GM19099 (cell line): ENCODE data around the gene UBE2Q1.

ENCODE experiments used
- POLR2A ChIP-seq: IDR thresholded peaks from 3 replicates; pipeline ENCODE4 v1.6.1; 2011; ENCODE audit warnings: low read depth; ENCODE audit not compliant: insufficient read length; ENCODE audit errors: extremely low read depth

Gene UBE2Q1

GRCh38 chr1:154514066-154514553 lies 44.4 kb downstream of the UBE2Q1 start:
- no peak for TF ChIP-seq POLR2A

GRCh38 chr1:154512760-154513159 lies 45.7 kb downstream of the UBE2Q1 start:
- TF ChIP-seq POLR2A: no peak

- no peak for TF ChIP-seq POLR2A
These were observed 54.6 kb downstream of the UBE2Q1 start for GRCh38 chr1:154503898-154504297.

GRCh38 chr1:154502744-154503115 lies 55.7 kb downstream of the UBE2Q1 start:
- no peak for TF ChIP-seq POLR2A

DNA sequence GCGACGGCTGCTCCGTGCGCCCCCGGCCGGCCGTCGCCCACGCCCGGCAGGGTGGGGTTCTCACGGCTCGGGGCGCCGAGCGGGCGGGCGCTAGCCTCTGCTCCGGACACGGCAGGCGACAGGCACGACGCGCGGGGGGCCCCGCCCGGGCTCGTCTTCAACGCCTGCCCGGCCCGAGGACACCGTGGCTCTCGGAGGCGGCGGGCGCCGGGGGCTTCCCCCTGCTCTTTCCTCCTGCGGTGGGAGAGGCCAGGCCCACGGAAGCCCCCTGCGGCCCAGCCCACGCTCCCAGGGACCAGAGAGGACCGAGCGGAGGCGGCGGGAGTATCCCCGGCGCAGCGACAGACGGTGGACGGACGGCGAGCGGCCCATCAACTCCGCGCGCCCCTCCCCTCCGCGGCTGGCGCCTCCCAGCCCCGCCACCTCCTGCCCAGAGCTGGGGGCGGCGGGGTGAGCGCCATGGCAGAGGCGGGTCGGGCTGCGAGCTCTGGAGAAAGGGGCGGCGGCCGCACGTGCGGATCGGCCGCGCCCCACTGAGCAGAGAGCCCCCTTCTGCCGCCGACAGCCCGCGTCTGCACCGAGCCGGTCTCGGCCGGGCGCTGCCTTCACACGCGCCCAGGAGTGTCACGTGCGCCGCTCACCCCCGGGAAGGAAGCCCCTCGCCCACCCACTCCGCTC lies 56.3 kb downstream of the UBE2Q1 start, which contains the start of the genes SHE and TDRD10:
Gene SHE (minus strand): TSS at position 347 of the 678 bp plus-strand sequence. CDS start 386 bp downstream, outside the sequence.
Gene TDRD10 (plus strand): TSS at position 154 of the 678 bp plus-strand sequence. CDS start 4,685 bp downstream, outside the sequence.
- no peak for TF ChIP-seq POLR2A

GRCh38 chr1:154501423-154502065 lies 56.9 kb downstream of the UBE2Q1 start:
- no peak for TF ChIP-seq POLR2A

- no peak for TF ChIP-seq POLR2A
These were observed 57.9 kb downstream of the UBE2Q1 start for GRCh38 chr1:154500533-154500932.

DNA sequence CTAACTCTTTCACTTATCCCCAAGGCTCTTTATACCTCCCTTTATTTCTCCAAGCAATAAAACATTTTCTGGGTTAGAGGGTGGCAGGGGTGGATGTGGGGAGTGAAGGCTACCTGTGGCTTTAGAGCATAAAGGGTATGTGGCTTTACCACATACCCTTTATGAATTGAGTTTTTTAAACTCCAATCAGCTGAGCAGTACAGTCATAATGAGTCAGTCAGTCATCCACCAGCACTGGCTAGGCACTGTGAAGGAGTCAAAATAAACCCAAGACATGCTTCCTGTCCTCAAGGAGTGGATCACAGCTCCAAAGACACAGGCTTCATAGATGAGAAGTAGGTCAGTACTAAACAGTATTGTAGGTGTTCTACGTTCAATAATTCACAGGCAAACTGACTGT lies 59.0 kb downstream of the UBE2Q1 start:
- no peak for TF ChIP-seq POLR2A
